ENCODE data around the gene SFMBT2. TPM values are rescaled to one million over a fixed set of nuclear protein-coding genes. Genes with fewer than 3 reads are reported as not detected.
"Not testable (repeated sequence)": the region's sequence is repeated elsewhere in the genome, so short reads cannot be mapped to it uniquely, and the experiment has no call there.

The SFMBT2 gene
- total and polyA plus RNA-seq, 2 of the 4 experiments (the other 2 are of a cell fraction): 0.70 to 1.3 TPM

- DNase-seq (no peak), ATAC-seq (ENCODE audit: low read depth) (no peak)
- no peak overlapping the region for H3K56ac ChIP-seq (ENCODE audit: extremely low read depth, insufficient read depth, low read length)
- no peaks in the 10 kb centered on the region for H3K79me1 ChIP-seq (ENCODE audit: low read depth in 1 of 2, low read length in 2 of 2)
- TF ChIP-seq BHLHE40 (IDR thresholded peaks at IDR 0.05; ENCODE audit: low read depth, low read length) (no peak), POLR2A (IDR thresholded peaks at IDR 0.05; ENCODE audit: low read depth, low read length) (no peak), MAFK (IDR thresholded peaks at IDR 0.05; ENCODE audit: low read depth, low read length) (no peak), RFX5 (IDR thresholded peaks at IDR 0.05; ENCODE audit: low read depth, low read length) (no peak), CEBPB (IDR thresholded peaks at IDR 0.05; ENCODE audit: low read depth, low read length) (no peak)
- no peak overlapping the region for H3K18ac ChIP-seq (ENCODE audit: low read depth, low read length)
- H3K9ac ChIP-seq (ENCODE audit: low read depth, low read length): no peak overlapping the region
- no peak overlapping the region for H4K5ac ChIP-seq (ENCODE audit: low read depth, low read length)
- no peak overlapping the region for H3K14ac ChIP-seq (replicated peaks; ENCODE audit: low read depth, low read length)
- H3K4me3 ChIP-seq (ENCODE audit: insufficient read depth, low read depth, low read length): no peak overlapping the region
- no peak overlapping the region for H3K4me2 ChIP-seq (ENCODE audit: low read depth, low read length)
- no peaks in the 10 kb centered on the region for H3K36me3 ChIP-seq (ENCODE audit: control insufficient read depth, insufficient read depth, low read length)
- H2AK9ac ChIP-seq (replicated peaks; ENCODE audit: low read depth, low read length, poor library complexity): no peak overlapping the region
- no peak overlapping the region for H3K27ac ChIP-seq (ENCODE audit: insufficient read depth, low read length)
- peaks cover 2% of the 10 kb centered on the region; the same call in 1 of the 2 replicates for H3K4me1 ChIP-seq (ENCODE audit: control insufficient read depth, insufficient read depth, low read length)
- 0 out of 2 replicates have a peak, but pooled peaks cover 3% of the 10 kb centered on the region for H3K9me3 ChIP-seq (ENCODE audit: control insufficient read depth, insufficient read depth, low read length)
- intact Hi-C loops (cut with micrococcal nuclease) (no loop called here), dilution Hi-C loops (cut with HindIII; ENCODE audit: low sequenced_read_pairs, unreplicated experiment) (no loop called here), in situ Hi-C loops (cut with MboI; ENCODE audit: low sequenced_read_pairs) (no loop called here)
- ChIA-PET CTCF (no interaction called here), POLR2A (ENCODE audit: unreplicated experiment) (no interaction called here)
- H2BK15ac ChIP-seq (ENCODE audit: low read depth, low read length): no peak overlapping the region
- no peak overlapping the region for H2AK5ac ChIP-seq (ENCODE audit: low read depth, low read length)
- no peaks in the 10 kb centered on the region for H3K9me1 ChIP-seq (ENCODE audit: insufficient read depth, low read length)
- no peaks in the 10 kb centered on the region for H3K27me3 ChIP-seq (ENCODE audit: control insufficient read depth, insufficient read depth, low read length)
- H3K23ac ChIP-seq (ENCODE audit: low read depth, low read length): no peak overlapping the region
- no peak overlapping the region for H2BK120ac ChIP-seq (ENCODE audit: low read depth, low read length)
- 70% methylated on average over 2 of the region's 4 CpGs; no CpG with 5 or more reads in 1 of the 2 experiments for whole genome bisulfite sequencing, 2 experiments (ENCODE audit: extremely low coverage in 2 of 2, insufficient read length in 1 of 2)
- no TSS peak for BruUV-seq (replicated peaks)
- no peak overlapping the region for H2BK20ac ChIP-seq (ENCODE audit: low read depth, low read length)
- no peak overlapping the region for H4K8ac ChIP-seq (ENCODE audit: low read depth in 2 of 2, low read length in 2 of 2)
- H4K91ac ChIP-seq (ENCODE audit: insufficient read depth, low read depth, low read length): no peak overlapping the region
- no peak overlapping the region for H2BK5ac ChIP-seq (ENCODE audit: low read depth, low read length, poor library complexity, severe bottlenecking)
- H2AFZ ChIP-seq (replicated peaks; ENCODE audit: low read length, poor library complexity): no peak overlapping the region
- no peak overlapping the region for H3K4ac ChIP-seq (ENCODE audit: low read depth, low read length)
- no peaks in the 10 kb centered on the region; the same call in none of the 2 replicates for H4K20me1 ChIP-seq (ENCODE audit: insufficient read depth, low read length)
Observed at GRCh38 chr10:7388602-7389001, 22.2 kb downstream of the SFMBT2 start.

DNA sequence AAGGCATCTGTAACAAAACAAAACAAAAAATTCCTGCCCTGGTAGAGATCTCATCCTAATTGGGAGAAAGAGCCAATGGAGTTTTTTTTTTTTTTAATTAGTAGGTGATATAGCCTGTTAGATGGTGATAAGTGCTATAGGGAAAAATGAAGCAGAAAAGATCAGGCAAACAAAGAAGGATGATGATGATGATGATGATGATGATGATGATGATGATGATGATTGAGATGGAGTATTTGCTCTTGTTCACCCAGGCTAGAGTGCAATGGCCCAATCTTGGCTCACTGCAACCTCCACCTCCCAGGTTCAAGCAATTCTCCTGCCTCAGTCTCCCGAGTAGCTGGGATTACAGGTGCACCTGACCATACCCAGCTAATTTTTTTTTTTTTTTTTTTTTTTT, 22.7 kb downstream of the SFMBT2 start:
- in situ Hi-C loops (cut with MboI; ENCODE audit: low sequenced_read_pairs); BruUV-seq (replicated peaks): not testable (repeated sequence)

More for the DNA sequence above, 22.7 kb downstream of the SFMBT2 start:
- H2BK15ac ChIP-seq (ENCODE audit: low read depth, low read length); H3K4me2 ChIP-seq (ENCODE audit: low read depth, low read length); H3K9me3 ChIP-seq (ENCODE audit: control insufficient read depth, insufficient read depth, low read length); H4K20me1 ChIP-seq (ENCODE audit: insufficient read depth, low read length); H3K4me3 ChIP-seq (ENCODE audit: insufficient read depth, low read depth, low read length); H3K4me1 ChIP-seq (ENCODE audit: control insufficient read depth, insufficient read depth, low read length); H2AFZ ChIP-seq (replicated peaks; ENCODE audit: low read length, poor library complexity); H3K27me3 ChIP-seq (ENCODE audit: control insufficient read depth, insufficient read depth, low read length); POLR2A ChIA-PET (ENCODE audit: unreplicated experiment); H2BK5ac ChIP-seq (ENCODE audit: low read depth, low read length, poor library complexity, severe bottlenecking); H2BK120ac ChIP-seq (ENCODE audit: low read depth, low read length); H3K18ac ChIP-seq (ENCODE audit: low read depth, low read length); H3K14ac ChIP-seq (replicated peaks; ENCODE audit: low read depth, low read length); H2AK5ac ChIP-seq (ENCODE audit: low read depth, low read length); H4K91ac ChIP-seq (ENCODE audit: insufficient read depth, low read depth, low read length); H3K9me1 ChIP-seq (ENCODE audit: insufficient read depth, low read length); ATAC-seq (ENCODE audit: low read depth); H3K79me1 ChIP-seq (ENCODE audit: low read depth in 1 of 2, low read length in 2 of 2); H3K27ac ChIP-seq (ENCODE audit: insufficient read depth, low read length); H3K23ac ChIP-seq (ENCODE audit: low read depth, low read length); H4K8ac ChIP-seq (ENCODE audit: low read depth in 2 of 2, low read length in 2 of 2); DNase-seq; H3K36me3 ChIP-seq (ENCODE audit: control insufficient read depth, insufficient read depth, low read length); dilution Hi-C loops (cut with HindIII; ENCODE audit: low sequenced_read_pairs, unreplicated experiment); H2AK9ac ChIP-seq (replicated peaks; ENCODE audit: low read depth, low read length, poor library complexity); H3K56ac ChIP-seq (ENCODE audit: extremely low read depth, insufficient read depth, low read length); H4K5ac ChIP-seq (ENCODE audit: low read depth, low read length); H2BK20ac ChIP-seq (ENCODE audit: low read depth, low read length); H3K4ac ChIP-seq (ENCODE audit: low read depth, low read length); H3K9ac ChIP-seq (ENCODE audit: low read depth, low read length); intact Hi-C loops (cut with micrococcal nuclease): not testable (repeated sequence)
- CTCF ChIA-PET: interaction anchor here (0.6 kb wide), 1 partner anchor 1696 kb away, joined by 3 read pairs; no protein-coding TSS in a partner anchor
- no CpG with 5 or more reads among the region's 1 CpG for WGBS, 2 experiments (ENCODE audit: extremely low coverage in 2 of 2, insufficient read length in 1 of 2)

Data from IMR-90 (cell line).